GM12891 (cell line): ENCODE data around the gene ZC3H7A.

Experiments
- POLR2A ChIP-seq: IDR thresholded peaks from 2 replicates; pipeline ENCODE4 v1.6.1; 2011; ENCODE audit warnings: low read depth, low read length, control low read depth
- POLR2AphosphoS5 ChIP-seq: IDR thresholded peaks from 2 replicates; pipeline ENCODE4 v1.6.1; 2011; ENCODE audit warnings: low read depth, low read length, control low read depth

DNA sequence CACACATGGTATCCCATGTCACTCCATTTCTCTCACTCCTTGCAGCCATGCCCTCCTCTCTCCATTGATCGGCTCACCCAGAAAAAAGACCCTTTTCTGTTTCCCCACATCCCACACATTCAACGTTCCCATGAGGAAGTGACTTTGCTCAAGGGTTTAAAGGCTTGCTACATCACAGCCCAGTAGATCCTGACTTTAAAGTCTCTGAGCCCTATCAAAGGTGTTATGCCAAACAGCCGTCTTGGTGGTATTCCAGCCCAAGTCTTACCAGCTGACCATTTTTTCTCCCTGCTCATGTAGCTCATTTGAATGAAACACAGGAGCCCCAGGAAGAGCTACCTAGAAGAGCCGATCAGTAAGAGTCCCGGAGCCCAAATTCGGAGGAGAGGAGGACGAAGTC lies 47.0 kb downstream of the ZC3H7A start:
- TF ChIP-seq POLR2AphosphoS5 (no peak), POLR2A (0 out of 2 replicates have a peak, but pooled peaks have one; percentile 30)
